Fibroblast of skin of left biceps (primary cell): ENCODE results near the gene CCDC154.

Experiments used
- DNase-seq, 2 experiments: peaks; one replicate each; pipeline ENCODE4 v3.0.0-alpha.2; 2013; ENCODE audit warnings: low read depth in 2 of 2

The CCDC154 gene

DNA sequence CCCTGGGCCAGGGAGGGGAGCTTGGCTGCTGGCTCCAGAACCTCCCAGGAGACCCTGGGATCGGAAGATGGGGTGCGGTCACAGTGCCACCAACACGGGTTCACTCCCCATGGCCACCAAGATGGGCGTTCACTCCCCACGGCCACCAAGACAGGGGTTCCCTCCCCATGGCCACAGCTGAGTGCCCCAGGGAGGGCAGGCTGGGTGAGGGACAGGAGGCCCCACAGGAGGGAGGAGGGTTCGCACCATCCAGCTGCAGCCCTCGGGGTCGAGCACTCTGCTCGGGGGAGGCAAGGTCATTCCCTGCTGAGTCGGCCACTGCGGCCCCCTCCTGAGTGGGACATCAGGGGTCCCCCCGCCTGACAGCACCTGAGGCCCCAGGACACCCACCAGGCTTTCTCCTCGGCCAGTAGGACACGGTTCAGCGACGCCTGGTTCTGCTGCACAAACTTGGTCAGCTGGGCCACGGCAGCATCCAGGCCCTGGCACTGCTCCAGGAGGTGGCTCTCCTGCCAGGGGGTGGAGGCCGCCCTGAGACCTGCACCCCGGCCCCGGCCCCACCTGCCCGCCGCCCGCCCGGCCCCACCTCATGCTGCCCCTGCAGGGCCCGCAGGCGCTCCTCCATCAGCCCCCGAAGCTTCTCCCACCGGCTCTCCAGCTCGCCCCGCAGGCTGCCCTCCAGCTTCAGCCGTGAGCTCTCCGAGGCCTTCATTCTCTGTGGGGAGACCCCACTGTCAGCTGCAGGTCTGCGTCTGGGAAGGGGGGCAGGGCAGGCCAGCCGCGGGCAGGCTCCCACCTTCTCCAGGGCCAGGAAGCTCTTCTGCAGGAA lies 5.9 kb downstream of the CCDC154 start:
- no peak for DNase-seq

DNA sequence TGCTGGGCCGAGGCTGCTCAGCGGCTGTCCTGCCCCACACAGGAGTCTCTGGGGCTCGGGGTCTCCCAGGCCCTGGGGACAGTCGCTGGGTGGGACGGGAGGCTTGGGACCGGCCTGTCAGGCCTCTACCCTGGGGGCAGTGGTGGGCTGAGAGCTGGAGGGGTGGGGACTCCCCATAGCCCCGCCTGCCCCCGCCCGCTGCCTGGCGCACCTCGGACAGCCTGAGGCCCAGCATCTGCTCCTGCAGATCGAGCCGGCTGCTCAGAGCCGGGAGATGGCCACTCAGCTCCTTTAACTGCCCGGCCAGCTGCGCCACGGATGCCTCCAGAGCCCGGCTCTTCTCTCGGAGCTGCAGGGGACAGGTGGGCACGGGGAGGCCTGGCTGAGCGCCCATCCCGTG lies 6.8 kb downstream of the CCDC154 start:
- no peak for DNase-seq

GRCh38 chr16:1436731-1437355 lies 7.5 kb downstream of the CCDC154 start:
- DNase-seq: no peak

GRCh38 chr16:1435921-1436697 lies 8.2 kb downstream of the CCDC154 start:
- DNase-seq: no peak

DNA sequence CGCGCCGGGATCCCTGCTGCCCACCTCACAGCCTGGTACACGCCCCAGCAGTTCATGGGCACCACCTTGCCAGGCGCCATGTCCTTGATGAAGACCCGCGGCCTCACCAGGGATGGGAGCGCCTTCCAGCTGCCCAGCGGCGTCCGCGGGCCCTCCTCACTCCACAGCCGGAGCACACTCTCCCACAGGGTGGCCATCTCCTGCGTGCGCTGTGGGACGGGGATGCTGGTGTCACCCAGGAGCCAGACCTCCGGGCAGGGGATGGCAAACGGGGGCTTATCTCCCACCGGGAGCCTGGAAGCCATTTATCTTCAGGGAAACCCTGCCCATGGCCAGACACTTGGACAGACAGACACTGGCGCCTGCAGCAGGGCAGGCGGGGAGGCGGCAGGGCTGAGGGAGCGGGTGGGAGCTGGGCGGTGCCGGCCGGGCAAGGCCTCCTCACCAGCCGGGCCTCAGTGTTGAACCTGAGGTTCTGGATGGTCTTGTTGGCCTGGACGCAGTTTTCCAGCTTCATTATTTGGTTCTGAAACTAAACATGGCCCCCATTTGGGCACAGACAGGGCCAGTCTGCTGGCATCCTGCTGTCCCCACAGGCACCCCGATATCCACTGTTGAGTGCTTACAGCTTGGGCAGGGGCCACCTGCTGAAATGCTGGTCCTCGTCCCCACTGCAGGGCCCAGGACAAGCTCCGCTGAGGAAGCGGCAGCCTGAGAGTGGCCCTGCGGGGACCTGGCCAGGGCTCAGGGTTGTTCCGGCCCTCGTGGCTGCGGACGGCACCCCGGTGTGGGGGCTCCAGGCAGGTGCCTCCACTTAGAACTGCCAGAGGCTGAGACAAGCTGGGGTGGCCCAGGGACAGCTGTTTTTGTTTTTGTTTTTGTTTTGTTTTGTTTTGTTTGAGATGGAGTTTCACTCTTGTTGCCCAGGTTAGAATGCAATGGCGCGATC lies 9.4 kb downstream of the CCDC154 start:
- DNase-seq: no peak

DNA sequence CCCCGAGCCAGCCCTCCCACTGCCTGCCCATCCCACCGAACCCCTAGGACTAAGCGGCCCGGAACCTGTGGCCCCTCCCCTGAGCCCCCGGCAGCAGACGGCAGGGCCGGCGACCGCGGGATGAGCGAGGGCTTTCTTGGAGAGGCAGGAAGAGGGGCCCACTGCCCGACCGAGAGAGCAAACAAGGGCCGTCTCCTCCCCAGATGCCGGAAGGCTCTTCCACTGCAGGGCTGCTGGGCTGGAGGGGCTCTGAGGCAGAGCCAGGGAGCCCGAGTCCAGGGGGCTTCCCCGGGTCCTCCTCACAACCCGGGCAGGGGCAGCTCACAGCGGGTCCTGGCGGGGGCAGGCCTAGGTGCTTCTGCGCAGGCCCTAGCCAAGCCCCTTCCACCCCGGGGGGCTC lies 10.6 kb downstream of the CCDC154 start:
- DNase-seq: no peak

DNA sequence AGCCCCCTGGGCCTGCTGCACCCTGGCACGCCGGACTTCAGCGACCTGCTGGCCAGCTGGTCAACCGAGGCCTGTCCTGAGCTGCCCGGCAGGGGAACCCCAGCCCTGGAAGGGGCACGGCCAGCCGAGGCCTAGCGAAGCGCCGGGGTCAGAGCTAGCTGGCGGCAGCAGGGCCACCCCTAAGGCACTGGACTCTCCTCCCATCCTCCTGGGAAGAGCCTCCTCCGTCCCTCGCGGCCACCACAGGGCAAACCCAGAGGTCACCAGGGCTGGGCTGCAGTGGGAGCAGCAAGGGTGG lies 11.1 kb downstream of the CCDC154 start:
- no peak for DNase-seq

DNA sequence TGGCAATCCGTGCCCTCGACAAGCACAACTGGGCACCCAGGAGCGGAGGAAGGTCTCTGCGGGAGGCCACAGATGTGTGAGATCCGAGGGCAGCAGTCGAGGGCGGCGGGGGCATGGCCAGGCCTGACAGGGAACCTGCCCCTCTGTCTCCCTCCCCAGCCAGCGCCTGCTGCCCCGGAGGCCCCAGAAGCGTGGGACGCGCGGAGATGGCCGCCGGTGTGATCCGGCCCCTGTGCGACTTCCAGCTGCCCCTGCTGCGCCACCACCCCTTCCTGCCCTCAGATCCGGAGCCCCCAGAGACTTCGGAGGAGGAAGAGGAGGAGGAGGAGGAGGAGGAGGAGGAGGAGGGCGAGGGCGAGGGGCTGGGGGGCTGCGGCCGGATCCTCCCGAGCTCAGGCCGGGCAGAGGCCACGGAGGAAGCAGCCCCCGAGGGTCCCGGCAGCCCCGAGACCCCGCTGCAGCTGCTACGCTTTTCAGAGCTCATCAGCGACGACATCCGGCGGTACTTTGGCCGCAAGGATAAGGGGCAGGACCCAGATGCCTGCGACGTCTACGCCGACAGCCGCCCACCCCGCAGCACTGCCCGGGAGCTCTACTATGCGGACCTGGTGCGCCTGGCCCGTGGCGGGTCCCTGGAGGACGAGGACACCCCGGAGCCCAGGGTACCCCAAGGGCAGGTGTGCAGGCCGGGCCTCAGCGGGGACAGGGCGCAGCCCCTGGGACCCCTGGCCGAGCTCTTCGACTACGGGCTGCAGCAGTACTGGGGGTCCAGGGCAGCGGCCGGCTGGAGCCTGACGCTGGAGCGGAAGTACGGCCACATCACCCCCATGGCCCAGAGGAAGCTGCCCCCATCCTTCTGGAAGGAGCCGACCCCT lies 11.7 kb downstream of the CCDC154 start:
- DNase-seq: no peak

DNA sequence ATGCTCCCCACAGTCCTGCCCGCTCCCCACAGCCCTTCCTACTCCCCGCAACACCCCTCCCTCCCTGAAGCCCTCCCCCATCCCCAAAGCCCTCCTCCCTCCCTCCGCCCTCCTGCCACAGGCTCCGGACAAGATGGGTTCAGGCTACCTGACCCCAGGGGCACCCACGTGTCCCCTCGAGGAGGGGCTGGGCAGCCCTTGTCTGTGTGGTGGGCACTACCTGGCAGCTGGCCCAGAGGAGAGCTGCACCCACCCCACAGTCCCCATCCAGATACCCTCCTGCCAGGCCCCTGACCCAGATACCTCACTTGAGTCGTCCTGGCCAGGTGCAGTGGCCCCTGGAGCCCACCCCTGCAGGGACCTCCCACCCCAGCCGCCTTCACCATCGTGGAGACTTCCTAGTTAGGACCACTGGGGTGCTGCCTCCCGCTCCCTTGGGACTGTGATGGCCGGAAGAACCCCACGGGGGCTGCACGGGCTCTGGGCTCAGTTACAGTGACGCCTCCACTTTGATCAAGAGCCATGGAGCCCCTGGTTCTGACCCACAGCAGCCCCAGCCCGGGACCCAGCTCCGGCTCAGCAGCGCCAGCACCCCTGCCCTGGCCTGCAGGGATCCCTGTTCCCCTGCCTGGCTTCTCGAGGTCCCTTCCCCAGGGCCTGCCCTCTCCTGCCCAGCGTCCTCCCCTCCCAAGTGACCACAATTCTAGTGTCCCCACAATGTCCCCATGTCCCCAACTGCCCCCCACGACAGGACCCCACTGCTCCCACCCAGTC lies 12.7 kb downstream of the CCDC154 start:
- DNase-seq: no peak

DNA sequence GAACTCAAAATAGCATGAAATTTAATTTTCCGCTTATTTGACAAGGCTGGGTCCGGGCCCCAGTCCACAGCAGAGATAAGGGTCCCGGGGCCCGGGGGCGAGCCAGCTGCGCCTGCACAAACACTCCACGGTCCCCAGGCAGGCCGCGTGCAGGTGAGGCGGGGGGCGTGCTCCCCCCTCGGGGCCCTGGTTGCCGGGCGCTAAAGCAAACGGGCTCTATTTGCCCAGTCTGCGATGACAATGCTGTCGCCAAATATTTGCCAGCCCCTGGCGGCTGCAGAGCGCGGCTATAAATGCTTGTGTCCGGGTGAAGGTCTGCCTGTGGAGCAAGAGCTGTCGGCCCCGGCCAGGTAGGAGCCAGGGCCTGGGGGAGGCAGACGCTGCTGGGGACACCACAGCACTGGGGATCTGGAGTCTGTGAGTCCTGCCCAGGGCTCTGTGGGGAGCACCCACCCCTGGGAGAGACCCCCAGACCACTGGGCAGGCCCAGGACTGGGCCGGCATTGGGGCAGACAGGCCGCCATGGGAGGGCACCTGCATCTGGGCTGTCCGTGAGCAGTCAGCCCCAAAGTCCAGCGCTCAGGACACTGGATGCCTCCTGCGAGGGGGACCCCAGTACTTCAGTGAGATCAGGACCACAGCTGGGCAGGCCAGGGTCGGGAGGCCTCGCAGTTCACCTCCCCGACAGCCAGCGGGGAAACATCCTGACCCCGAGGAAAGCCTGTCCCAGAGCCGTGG lies 13.4 kb downstream of the CCDC154 start, which contains the start of gene PERCC1:
Gene PERCC1, plus strand, starts transcription at position 320 of the 738 bp plus-strand sequence. CDS start 1,516 bp downstream, outside the sequence.
- no peak for DNase-seq

DNA sequence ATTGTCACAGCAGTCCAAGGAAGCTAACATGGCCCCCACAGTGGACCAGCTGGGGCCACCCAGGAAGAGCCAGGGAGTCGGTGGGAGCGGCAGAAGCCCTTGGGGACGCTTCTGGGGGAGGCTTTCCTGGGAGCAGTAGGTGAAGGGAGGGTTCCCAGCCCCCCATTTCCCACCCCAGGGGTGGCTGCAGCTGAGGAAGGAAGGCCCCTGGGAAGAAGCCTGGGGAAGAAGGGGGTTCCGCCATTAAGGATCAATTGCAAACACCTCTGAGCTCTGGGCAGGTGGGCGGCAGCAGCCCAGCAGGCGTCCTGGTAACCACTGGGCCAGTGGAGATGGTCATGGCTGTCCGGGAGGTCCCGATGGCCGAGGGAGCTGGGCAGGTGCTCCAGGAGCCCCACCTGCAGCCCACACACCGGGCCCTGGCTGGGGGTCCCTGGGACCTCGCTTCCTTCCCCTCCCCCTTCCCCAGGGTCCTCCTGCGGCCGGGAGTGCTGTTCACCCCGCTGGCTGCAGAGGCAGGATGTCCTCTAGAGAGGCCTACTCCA lies 14.1 kb downstream of the CCDC154 start:
- DNase-seq: no peak

- no peak for DNase-seq
These were observed 14.7 kb downstream of the CCDC154 start for GRCh38 chr16:1429631-1430030.

DNA sequence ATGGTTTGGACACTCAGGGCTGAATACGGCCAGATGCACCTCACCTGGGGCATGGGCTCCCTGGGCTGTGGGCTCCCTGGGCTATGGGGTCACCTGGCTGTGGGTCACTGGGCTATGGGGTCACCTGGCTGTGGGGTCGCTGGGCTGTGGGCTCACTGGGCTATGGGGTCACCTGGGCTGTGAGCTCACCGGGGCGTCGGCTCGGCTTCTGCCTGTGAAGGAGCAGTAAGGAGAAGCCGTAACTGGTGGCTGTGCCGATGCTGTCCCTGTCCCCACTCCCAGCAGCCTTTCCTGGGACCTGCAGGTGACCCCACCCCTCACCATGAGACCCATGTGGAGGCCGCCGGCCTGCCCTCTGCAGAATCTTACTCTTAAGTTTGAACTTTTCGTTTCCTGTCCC lies 15.3 kb downstream of the CCDC154 start:
- DNase-seq: no peak

- DNase-seq: no peak
These were observed 15.8 kb downstream of the CCDC154 start for GRCh38 chr16:1428511-1428910.

- DNase-seq: no peak
These were observed 16.6 kb downstream of the CCDC154 start for GRCh38 chr16:1427473-1428461.

GRCh38 chr16:1426734-1427471 lies 17.5 kb downstream of the CCDC154 start:
- no peak for DNase-seq
